Suprapubic skin (tissue), 4 donors: ENCODE measurements around the gene FIGN. TPM values are rescaled to one million over a fixed set of nuclear protein-coding genes. Genes with fewer than 3 reads are reported as not detected.

Experiments
- DNase-seq, 2 donors: peaks; one replicate each; pipeline ENCODE4 v3.0.0-alpha.2; 2019; ENCODE audit warnings: low spot score in 2 of 2
- H3K27ac ChIP-seq: fragments of 200-600 bp; sonication (generic); one replicate; pipeline ENCODE4 v1.5.1; 2019
- H3K27me3 ChIP-seq: fragments of 200-600 bp; sonication (generic); one replicate; pipeline ENCODE4 v1.5.1; 2019
- H3K36me3 ChIP-seq: fragments of 200-600 bp; sonication (generic); one replicate; pipeline ENCODE4 v1.5.1; 2019
- H3K4me1 ChIP-seq: fragments of 200-600 bp; sonication (generic); one replicate; pipeline ENCODE4 v1.5.1; 2019
- H3K4me3 ChIP-seq: fragments of 200-600 bp; sonication (generic); one replicate; pipeline ENCODE4 v1.5.1; 2019; ENCODE audit warnings: mild to moderate bottlenecking
- H3K9me3 ChIP-seq: fragments of 200-600 bp; sonication (generic); one replicate; pipeline ENCODE4 v1.5.1; 2019
- EP300 ChIP-seq: sonication (generic); formaldehyde crosslinking; IDR thresholded peaks from one replicate; pipeline ENCODE4 v1.6.1; 2017; ENCODE audit warnings: antibody characterized with exemption
- POLR2A ChIP-seq, 2 donors: fragments of 450-650 bp; IDR thresholded peaks; one replicate each; pipeline ENCODE4 v1.6.1; 2017; ENCODE audit warnings: antibody characterized with exemption in 2 of 2, mild to moderate bottlenecking in 2 of 2, moderate library complexity in 2 of 2
- POLR2AphosphoS5 ChIP-seq, 3 donors: sonication (generic); formaldehyde crosslinking; IDR thresholded peaks; one replicate each; pipeline ENCODE4 v1.6.1; 2017; ENCODE audit warnings: antibody characterized with exemption in 3 of 3
- WGBS: methylation state at CpG from one replicate; pipeline ENCODE4 v1.1.5; 2018; 5-methylcytosine and 5-hydroxymethylcytosine counted together
- total RNA-seq, 4 donors: library from RNA; depleted of rRNA; stranded (reverse); fragments of >200 nt; gene quantifications; one replicate each; pipeline ENCODE4 v1.1.0, GENCODE V29; 2016
- TF ChIP-seq, protein P1 (sequence below), 2 donors: fragments of 200-600 bp in 1 of 2; fragments of 450-650 bp in 1 of 2; sonication (generic) in 1 of 2; IDR thresholded peaks; one replicate each; pipeline ENCODE4 v1.5.1; 2016 to 2019; ENCODE audit warnings: antibody characterized with exemption in 2 of 2, mild to moderate bottlenecking in 1 of 2, moderate library complexity in 1 of 2

Gene FIGN
- total RNA-seq, 4 donors from 2014 or later, result 1.6 to 2.2 (median 1.9) TPM

GRCh38 chr2:163626208-163626607 lies 109.6 kb downstream of the FIGN start:
- DNase-seq, result no peak
- WGBS, result 90% methylated on average over 1 of the region's 1 CpG
- no peaks in the 10 kb centered on the region for H3K27me3 ChIP-seq
- no peak overlapping the region for H3K4me3 ChIP-seq
- no peak for TF ChIP-seq EP300
- TF ChIP-seq, protein P1, sequence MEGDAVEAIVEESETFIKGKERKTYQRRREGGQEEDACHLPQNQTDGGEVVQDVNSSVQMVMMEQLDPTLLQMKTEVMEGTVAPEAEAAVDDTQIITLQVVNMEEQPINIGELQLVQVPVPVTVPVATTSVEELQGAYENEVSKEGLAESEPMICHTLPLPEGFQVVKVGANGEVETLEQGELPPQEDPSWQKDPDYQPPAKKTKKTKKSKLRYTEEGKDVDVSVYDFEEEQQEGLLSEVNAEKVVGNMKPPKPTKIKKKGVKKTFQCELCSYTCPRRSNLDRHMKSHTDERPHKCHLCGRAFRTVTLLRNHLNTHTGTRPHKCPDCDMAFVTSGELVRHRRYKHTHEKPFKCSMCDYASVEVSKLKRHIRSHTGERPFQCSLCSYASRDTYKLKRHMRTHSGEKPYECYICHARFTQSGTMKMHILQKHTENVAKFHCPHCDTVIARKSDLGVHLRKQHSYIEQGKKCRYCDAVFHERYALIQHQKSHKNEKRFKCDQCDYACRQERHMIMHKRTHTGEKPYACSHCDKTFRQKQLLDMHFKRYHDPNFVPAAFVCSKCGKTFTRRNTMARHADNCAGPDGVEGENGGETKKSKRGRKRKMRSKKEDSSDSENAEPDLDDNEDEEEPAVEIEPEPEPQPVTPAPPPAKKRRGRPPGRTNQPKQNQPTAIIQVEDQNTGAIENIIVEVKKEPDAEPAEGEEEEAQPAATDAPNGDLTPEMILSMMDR (IDR thresholded peaks at IDR 0.05), result no peak
- TF ChIP-seq POLR2A (IDR thresholded peaks at IDR 0.05), result no peak
- TF ChIP-seq POLR2AphosphoS5 (IDR thresholded peaks at IDR 0.05), result no peak
- H3K9me3 ChIP-seq, result no peaks in the 10 kb centered on the region
- H3K36me3 ChIP-seq, result no peaks in the 10 kb centered on the region
- H3K4me1 ChIP-seq, result no peaks in the 10 kb centered on the region
- H3K27ac ChIP-seq, result no peak overlapping the region

- H3K36me3 ChIP-seq, result no peaks in the 10 kb centered on the region
- no peak for TF ChIP-seq POLR2AphosphoS5 (IDR thresholded peaks at IDR 0.05)
- no peak for TF ChIP-seq EP300
- H3K4me1 ChIP-seq, result no peaks in the 10 kb centered on the region
- H3K27me3 ChIP-seq, result no peaks in the 10 kb centered on the region
- no peak overlapping the region for H3K27ac ChIP-seq
- no peaks in the 10 kb centered on the region for H3K9me3 ChIP-seq
- H3K4me3 ChIP-seq, result no peak overlapping the region
- no peak for DNase-seq
- WGBS, result 80% methylated on average over 1 of the region's 1 CpG
These were observed 110.2 kb downstream of the FIGN start for GRCh38 chr2:163625632-163626031.

DNA sequence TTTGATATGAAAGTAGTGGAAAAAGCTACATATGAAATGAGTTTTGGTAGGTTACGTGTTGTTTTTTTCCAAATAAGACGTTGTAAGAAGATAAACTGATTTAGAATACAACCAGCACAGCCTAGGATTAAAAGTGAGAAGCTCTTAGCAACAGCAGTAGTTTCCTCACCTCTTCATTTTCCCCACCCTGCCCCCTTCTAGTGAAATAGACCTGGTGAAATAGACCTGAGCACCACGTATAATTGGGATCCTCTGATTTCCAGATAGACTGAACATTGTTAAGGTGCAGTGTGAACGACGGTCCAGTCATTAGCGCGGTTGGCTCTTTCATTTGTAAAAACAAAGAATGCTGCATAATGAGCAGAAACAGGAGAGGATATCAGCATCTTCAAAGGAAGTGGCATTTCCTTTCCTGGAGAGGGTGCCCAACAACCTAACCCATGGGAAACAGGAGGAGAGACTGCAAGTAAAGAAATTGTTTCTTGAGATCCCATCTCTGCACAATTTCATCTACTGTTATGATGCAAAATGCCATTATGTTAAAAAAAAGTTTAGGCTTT lies 114.3 kb downstream of the FIGN start:
- DNase-seq, result no peak
- Histone ChIP-seq H3K27ac (no peak overlapping the region), H3K4me3 (no peak overlapping the region), H3K9me3 (no peaks in the 10 kb centered on the region), H3K27me3 (no peaks in the 10 kb centered on the region), H3K36me3 (no peaks in the 10 kb centered on the region), H3K4me1 (no peaks in the 10 kb centered on the region)
- 78% methylated on average over 7 of the region's 7 CpGs for WGBS
- TF ChIP-seq, protein P1 (IDR thresholded peaks at IDR 0.05), result no peak
- TF ChIP-seq EP300, result no peak
- no peak for TF ChIP-seq POLR2AphosphoS5 (IDR thresholded peaks at IDR 0.05)
- no peak for TF ChIP-seq POLR2A (IDR thresholded peaks at IDR 0.05)

DNA sequence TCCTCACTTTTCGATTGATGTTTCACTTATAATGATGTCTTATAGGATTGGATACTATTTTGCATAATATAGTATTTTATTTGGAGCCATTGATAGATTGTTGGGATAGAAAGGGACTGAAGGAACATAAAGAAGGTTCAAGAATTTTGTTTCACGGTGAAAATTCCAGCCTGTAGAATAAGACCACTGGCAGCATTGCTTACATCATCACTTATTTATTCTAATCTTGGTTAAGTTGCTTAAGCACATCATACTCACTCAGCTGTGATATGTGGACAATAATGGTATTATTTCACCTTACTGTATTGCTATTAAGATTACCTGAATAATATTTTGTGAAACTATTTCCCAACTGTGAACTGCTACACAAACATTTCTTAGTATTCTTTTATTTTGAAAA lies 118.3 kb downstream of the FIGN start:
- WGBS, result 92% methylated on average over 2 of the region's 2 CpGs
- H3K4me3 ChIP-seq, result no peak overlapping the region
- H3K9me3 ChIP-seq, result no peaks in the 10 kb centered on the region
- no peaks in the 10 kb centered on the region for H3K27me3 ChIP-seq
- no peak overlapping the region for H3K27ac ChIP-seq
- no peaks in the 10 kb centered on the region for H3K36me3 ChIP-seq
- no peaks in the 10 kb centered on the region for H3K4me1 ChIP-seq
- TF ChIP-seq POLR2AphosphoS5 (IDR thresholded peaks at IDR 0.05) (no peak), POLR2A (IDR thresholded peaks at IDR 0.05) (no peak), EP300 (no peak)
- TF ChIP-seq, protein P1 (IDR thresholded peaks at IDR 0.05), result no peak
- DNase-seq, result no peak

GRCh38 chr2:163613266-163613731 lies 122.5 kb downstream of the FIGN start:
- peaks cover 3% of the 10 kb centered on the region for H3K36me3 ChIP-seq
- no peak overlapping the region for H3K4me3 ChIP-seq
- H3K27ac ChIP-seq, result no peak overlapping the region
- 76% methylated on average over 3 of the region's 3 CpGs for WGBS
- no peaks in the 10 kb centered on the region for H3K4me1 ChIP-seq
- TF ChIP-seq, protein P1 (IDR thresholded peaks at IDR 0.05), result no peak
- TF ChIP-seq POLR2AphosphoS5 (IDR thresholded peaks at IDR 0.05) (no peak), POLR2A (IDR thresholded peaks at IDR 0.05) (no peak), EP300 (no peak)
- no peaks in the 10 kb centered on the region for H3K9me3 ChIP-seq
- no peaks in the 10 kb centered on the region for H3K27me3 ChIP-seq
- no peak for DNase-seq

GRCh38 chr2:163612332-163612731 lies 123.5 kb downstream of the FIGN start:
- 88% methylated on average over 9 of the region's 9 CpGs for whole genome bisulfite sequencing
- Histone ChIP-seq H3K36me3 (peaks cover 3% of the 10 kb centered on the region), H3K4me1 (no peaks in the 10 kb centered on the region), H3K4me3 (no peak overlapping the region), H3K27ac (no peak overlapping the region), H3K9me3 (no peaks in the 10 kb centered on the region), H3K27me3 (no peaks in the 10 kb centered on the region)
- no peak for TF ChIP-seq EP300
- no peak for TF ChIP-seq POLR2AphosphoS5 (IDR thresholded peaks at IDR 0.05)
- TF ChIP-seq, protein P1 (IDR thresholded peaks at IDR 0.05), result no peak
- no peak for TF ChIP-seq POLR2A (IDR thresholded peaks at IDR 0.05)
- no peak for DNase-seq
